PFSK-1 (cell line): Measurements from ENCODE around the gene HDAC4.

Experiments used
- FOXP2 ChIP-seq: optimal IDR thresholded peaks from 2 replicates; pipeline ENCODE3; 2011; ENCODE audit warnings: borderline replicate concordance, control low read depth, inconsistent platforms; ENCODE audit not compliant: insufficient read depth; ENCODE audit errors: extremely low read length, extremely low read depth
- POLR2AphosphoS5 ChIP-seq: IDR thresholded peaks from 2 replicates; pipeline ENCODE4 v1.6.1; 2012; ENCODE audit warnings: low read depth, mild to moderate bottlenecking, control low read depth, low read length, moderate library complexity
- REST ChIP-seq, 2 experiments: IDR thresholded peaks; 2 replicates each; pipeline versions ENCODE4 v1.6.1 to v1.8.0; 2011 to 2012; ENCODE audit warnings: low read depth in 2 of 2, low read length in 2 of 2, control low read depth in 1 of 2, inconsistent platforms in 1 of 2, mild to moderate bottlenecking in 1 of 2, moderate library complexity in 1 of 2; ENCODE audit not compliant: insufficient read depth in 1 of 2
- SIN3A ChIP-seq: IDR thresholded peaks from 2 replicates; pipeline ENCODE4 v1.6.1; 2012; ENCODE audit warnings: mild to moderate bottlenecking, low read length, moderate library complexity, borderline replicate concordance; ENCODE audit not compliant: insufficient read depth
- TAF1 ChIP-seq: IDR thresholded peaks from 2 replicates; pipeline ENCODE4 v1.6.1; 2012; ENCODE audit warnings: low read length, control low read depth, borderline replicate concordance; ENCODE audit not compliant: insufficient read depth

The HDAC4 gene

GRCh38 chr2:239260546-239261327 is 140.1 kb downstream of the HDAC4 start:
- TF ChIP-seq TAF1 (no peak), FOXP2 (no peak), REST (IDR thresholded peaks at IDR 0.05; ENCODE audit: insufficient read depth in 1 of 2, low read depth in 2 of 2, low read length in 2 of 2) (no peak), SIN3A (no peak), POLR2AphosphoS5 (no peak)

- TF ChIP-seq TAF1 (no peak), POLR2AphosphoS5 (no peak), FOXP2 (no peak), SIN3A (no peak), REST (IDR thresholded peaks at IDR 0.05; ENCODE audit: insufficient read depth in 1 of 2, low read depth in 2 of 2, low read length in 2 of 2) (no peak)
Measured at GRCh38 chr2:239259603-239260298, 141.1 kb downstream of the HDAC4 start.

- TF ChIP-seq POLR2AphosphoS5 (no peak), FOXP2 (no peak), REST (IDR thresholded peaks at IDR 0.05; ENCODE audit: insufficient read depth in 1 of 2, low read depth in 2 of 2, low read length in 2 of 2) (no peak), SIN3A (no peak), TAF1 (no peak)
Measured at GRCh38 chr2:239259173-239259572, 141.6 kb downstream of the HDAC4 start.

- TF ChIP-seq FOXP2 (no peak), TAF1 (no peak), REST (IDR thresholded peaks at IDR 0.05; ENCODE audit: insufficient read depth in 1 of 2, low read depth in 2 of 2, low read length in 2 of 2) (no peak), POLR2AphosphoS5 (no peak), SIN3A (no peak)
Measured at GRCh38 chr2:239258248-239258647, 142.6 kb downstream of the HDAC4 start.
